GM19438 (cell line): ENCODE measurements around the gene POLD2.

Experiments
- ATAC-seq: cut with Tn5 transposase; IDR thresholded peaks from one replicate; pipeline ENCODE4 v1.9.1; 2021; ENCODE audit warnings: low read depth; ENCODE audit not compliant: unreplicated experiment

The POLD2 gene

GRCh38 chr7:44067064-44067951 is 56.0 kb downstream of the POLD2 start:
- ATAC-seq = no peak

GRCh38 chr7:44066494-44067063 is 56.8 kb downstream of the POLD2 start:
- ATAC-seq = no peak

- no peak for ATAC-seq
Measured at GRCh38 chr7:44066111-44066460, 57.3 kb downstream of the POLD2 start.

GRCh38 chr7:44065431-44066110 is 57.8 kb downstream of the POLD2 start, which contains the start of gene PGAM2:
TSS of gene PGAM2 (minus strand) at chr7:44065567. CDS start at chr7:44065529, 38 bp downstream.
- no peak for ATAC-seq

- ATAC-seq = no peak
Measured at GRCh38 chr7:44064791-44065430, 58.4 kb downstream of the POLD2 start.
